Panc1 (cell line): ENCODE measurements around the gene NUDT15. TPM values are rescaled to one million over a fixed set of nuclear protein-coding genes. Genes with fewer than 3 reads are reported as not detected.

Experiments used
- ATAC-seq: fragments of 200-7000 bp; cut with Tn5 transposase; 2 replicates; pipeline ENCODE4 v1.9.1; 2020; ENCODE audit warnings: mild to moderate bottlenecking, moderate library complexity
- BruUV-seq: library from RNA; stranded (reverse); fragments of 400-500 nt; replicated peaks from 2 replicates; lab custom pipeline; 2021; lab: Mats Ljungman, UMichigan
- CTCF ChIA-PET: fragments of 300-600 bp; sonication (Branson Sonifier 250); formaldehyde crosslinking; loops from one replicate; lab custom pipeline; 2022; ENCODE audit warnings: antibody characterized with exemption; lab: Charles Lee
- POLR2A ChIA-PET: fragments of 300-600 bp; sonication (Branson Sonifier 250); formaldehyde crosslinking; loops from one replicate; lab custom pipeline; 2022; ENCODE audit warnings: antibody characterized with exemption; lab: Charles Lee
- DNase-seq: peaks from one replicate; pipeline ENCODE4 v3.0.0-alpha.2; 2010; ENCODE audit warnings: low read depth, low spot score
- H3K27ac ChIP-seq: 2 replicates; pipeline ENCODE4 v1.5.1; 2011; ENCODE audit warnings: mild to moderate bottlenecking, low read length, inconsistent platforms
- H3K27me3 ChIP-seq: fragments of 200-500 bp; sonication (Bioruptor generic); 2 replicates; pipeline ENCODE4 v1.6.0; 2014; ENCODE audit warnings: low read length, inconsistent platforms; ENCODE audit not compliant: control insufficient read depth, insufficient read depth
- H3K36me3 ChIP-seq: fragments of 200-500 bp; sonication (Bioruptor generic); 2 replicates; pipeline ENCODE4 v1.5.1; 2014; ENCODE audit warnings: inconsistent platforms, mild to moderate bottlenecking, low read length, moderate library complexity; ENCODE audit not compliant: control insufficient read depth, insufficient read depth
- H3K4me1 ChIP-seq: 2 replicates; pipeline ENCODE4 v1.5.1; 2011; ENCODE audit warnings: inconsistent platforms, mild to moderate bottlenecking, low read length, moderate library complexity; ENCODE audit not compliant: control insufficient read depth, insufficient read depth
- H3K4me3 ChIP-seq, 2 experiments: 2 replicates each; pipeline ENCODE4 v1.5.1; 2011 to 2012; ENCODE audit warnings: low read depth in 2 of 2, low read length in 2 of 2, mild to moderate bottlenecking in 2 of 2, inconsistent platforms in 1 of 2, moderate library complexity in 1 of 2
- H3K9me3 ChIP-seq: fragments of 200-500 bp; sonication (Bioruptor generic); 2 replicates; pipeline ENCODE4 v1.5.1; 2014; ENCODE audit warnings: low read depth, mild to moderate bottlenecking, inconsistent platforms, low read length, moderate library complexity; ENCODE audit not compliant: control insufficient read depth, insufficient read depth
- CTCF ChIP-seq: fragments of 450-650 bp; IDR thresholded peaks from 2 replicates; pipeline ENCODE4 v1.5.1; 2017; ENCODE audit warnings: mild to moderate bottlenecking
- POLR2AphosphoS5 ChIP-seq: IDR thresholded peaks from 2 replicates; pipeline ENCODE4 v1.6.1; 2012; ENCODE audit warnings: mild to moderate bottlenecking, low read depth, low read length, moderate library complexity
- REST ChIP-seq, 2 experiments: IDR thresholded peaks; 2 replicates each; pipeline ENCODE4 v1.6.1; 2011 to 2012; ENCODE audit warnings: low read depth in 2 of 2, control low read depth in 1 of 2, low read length in 1 of 2, mild to moderate bottlenecking in 1 of 2, moderate library complexity in 1 of 2; ENCODE audit not compliant: insufficient read depth in 1 of 2
- SIN3A ChIP-seq: IDR thresholded peaks from 2 replicates; pipeline ENCODE4 v1.6.1; 2012; ENCODE audit warnings: low read depth, mild to moderate bottlenecking, low read length, moderate library complexity, borderline replicate concordance; ENCODE audit not compliant: insufficient read depth
- TCF7L2 ChIP-seq: IDR thresholded peaks from 2 replicates; pipeline ENCODE4 v1.6.1; 2011; ENCODE audit warnings: mild to moderate bottlenecking, low read depth, low read length, inconsistent platforms
- in situ Hi-C: cut with HindIII; loops from 2 replicates; pipeline ENCODE4 v1.10.0; 2016; ENCODE audit warnings: low sequenced_read_pairs, low pct_unique_long_range_greater_than_20kb
- intact Hi-C: fragments of 100-400 bp; cut with micrococcal nuclease; formaldehyde crosslinking; loops from one replicate; pipeline ENCODE4 v1.10.0; 2022; ENCODE audit not compliant: unreplicated experiment
- total RNA-seq: library from RNA; stranded (reverse); gene quantifications from one replicate; pipeline ENCODE4 v1.2.1, GENCODE V29; 2021; ENCODE audit not compliant: unreplicated experiment

NUDT15 gene
- total RNA-seq, 1 experiment from 2014 or later: 18.9 TPM

GRCh38 chr13:48094781-48095502 lies 57.4 kb downstream of the NUDT15 start, which contains the start of gene MED4 (continued):
- TF ChIP-seq CTCF: peak; percentile 98

GRCh38 chr13:48096670-48097069 lies 59.1 kb downstream of the NUDT15 start:
- POLR2A ChIA-PET: no interaction called here
- Histone ChIP-seq H3K27ac (0 out of 2 replicates have a peak overlapping the region, but pooled peaks have one; percentile 17), H3K4me1 (peaks cover 4% of the 10 kb centered on the region), H3K4me3 (no peak overlapping the region), H3K27me3 (no peaks in the 10 kb centered on the region), H3K36me3 (peaks cover 5% of the 10 kb centered on the region; the same call in 1 of the 2 replicates), H3K9me3 (no peaks in the 10 kb centered on the region; the same call in 1 of the 2 replicates)
- TF ChIP-seq TCF7L2 (no peak), REST (IDR thresholded peaks at IDR 0.05; ENCODE audit: insufficient read depth in 1 of 2, low read depth in 2 of 2, low read length in 1 of 2) (no peak), CTCF (no peak), POLR2AphosphoS5 (no peak), SIN3A (no peak)
- DNase-seq: no peak
- CTCF ChIA-PET: no interaction called here
- intact Hi-C loops (no loop called here), in situ Hi-C loops (no loop called here)
- no peak for ATAC-seq
- no TSS peak for BruUV-seq

Other genes starting within 250 kb of the NUDT15 start
- gene SUCLA2, start 36.5 kb upstream of the NUDT15 start, total RNA-seq: 28.1 TPM
- 26.5 TPM for gene MED4, start 57.4 kb downstream of the NUDT15 start, total RNA-seq
- 156 TPM for gene ITM2B, start 195.5 kb downstream of the NUDT15 start, total RNA-seq